DMS79 treated with DMSO at 0.1 percent for 48 hours (cell line): ENCODE results near the gene GJE1.
"Not testable (repeated sequence)": the region's sequence is repeated elsewhere in the genome, so short reads cannot be mapped to it uniquely, and the experiment has no call there.

Experiments used
- DNase-seq: peaks from one replicate; lab custom pipeline; 2025; lab: John Stamatoyannopoulos, UW

Gene GJE1

DNA sequence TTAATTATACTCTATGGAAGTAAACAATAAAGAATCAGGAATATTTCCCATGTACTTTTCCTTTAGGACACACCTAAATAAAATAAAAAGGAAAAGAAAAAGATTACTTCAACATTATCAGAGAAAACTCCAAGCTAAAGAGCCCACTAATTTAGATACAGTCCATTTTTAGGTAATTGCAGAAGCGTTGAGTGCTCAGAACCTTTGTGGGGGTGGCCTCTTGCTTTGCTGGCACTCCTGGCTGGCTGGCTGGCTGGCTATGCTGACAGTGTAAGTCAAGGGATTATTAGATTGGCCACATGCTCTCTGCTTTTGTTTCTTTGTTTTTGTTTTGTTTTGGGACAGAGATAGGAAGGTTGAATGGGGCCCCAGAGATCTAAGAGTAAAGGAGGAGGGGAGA lies at the start of gene GJE1:
Gene GJE1, plus strand, starts transcription at position 301 of the 400 bp plus-strand sequence. CDS start 234 bp downstream, outside the sequence.
- DNase-seq = no peak

- peak; percentile 34 for DNase-seq
These were observed 44.5 kb upstream of the GJE1 start for GRCh38 chr6:142087950-142088857.

GRCh38 chr6:142088858-142089216 lies 43.9 kb upstream of the GJE1 start:
- peak; percentile 16 for DNase-seq

- not testable (repeated sequence) for DNase-seq
These were observed 27.9 kb upstream of the GJE1 start for GRCh38 chr6:142104820-142105219.

- not testable (repeated sequence) for DNase-seq
These were observed 21.9 kb upstream of the GJE1 start for GRCh38 chr6:142110820-142111219.

DNA sequence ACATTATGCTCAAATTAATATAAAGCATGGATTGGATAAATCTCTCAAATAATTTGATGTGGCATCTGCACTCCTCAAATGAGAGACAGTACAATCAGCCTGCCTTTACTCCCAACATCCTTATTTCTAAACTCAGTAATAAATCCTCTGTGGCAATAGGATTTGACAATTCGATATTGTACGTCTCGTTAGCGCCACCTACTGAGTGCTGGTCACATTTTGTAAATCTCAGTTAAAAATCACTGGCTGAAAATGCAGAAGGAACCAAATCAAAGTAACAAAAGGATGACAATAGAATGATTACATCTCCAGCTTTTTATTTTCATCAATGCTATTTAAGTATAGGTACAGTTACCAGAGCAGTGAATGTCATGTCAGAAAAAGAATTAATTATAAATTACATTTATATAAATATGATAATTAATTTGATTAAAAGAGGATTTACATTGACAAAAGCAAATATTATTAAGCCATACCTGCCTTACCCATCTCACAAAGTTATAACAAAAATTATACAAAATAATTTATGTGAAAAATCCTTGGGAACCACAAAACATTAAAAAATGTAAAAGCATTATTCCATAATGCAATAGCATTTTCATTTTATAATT lies 20.2 kb upstream of the GJE1 start:
- peak; percentile 14 for DNase-seq

DNA sequence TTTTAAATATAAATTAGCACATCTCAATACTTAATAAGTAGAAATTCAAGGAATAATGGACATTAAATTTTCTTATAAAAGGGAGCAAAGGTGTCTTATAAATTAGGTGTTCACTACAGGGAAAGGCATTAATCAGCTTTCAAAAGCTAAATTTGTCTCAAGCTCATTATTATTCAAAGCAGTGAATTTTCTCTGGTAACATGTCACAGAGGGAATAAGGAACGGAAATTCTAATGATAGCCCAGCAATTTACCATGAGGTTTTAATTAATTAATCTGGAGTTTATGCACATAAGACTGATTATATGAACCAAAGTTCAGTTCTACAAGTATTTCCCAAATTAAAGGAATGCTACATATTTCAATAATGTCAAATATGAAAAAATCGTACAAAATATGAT lies 15.4 kb upstream of the GJE1 start:
- DNase-seq = no peak

GRCh38 chr6:142118328-142118727 lies 14.4 kb upstream of the GJE1 start:
- DNase-seq = no peak

- DNase-seq = no peak
These were observed 13.8 kb upstream of the GJE1 start for GRCh38 chr6:142118925-142119324.

DNA sequence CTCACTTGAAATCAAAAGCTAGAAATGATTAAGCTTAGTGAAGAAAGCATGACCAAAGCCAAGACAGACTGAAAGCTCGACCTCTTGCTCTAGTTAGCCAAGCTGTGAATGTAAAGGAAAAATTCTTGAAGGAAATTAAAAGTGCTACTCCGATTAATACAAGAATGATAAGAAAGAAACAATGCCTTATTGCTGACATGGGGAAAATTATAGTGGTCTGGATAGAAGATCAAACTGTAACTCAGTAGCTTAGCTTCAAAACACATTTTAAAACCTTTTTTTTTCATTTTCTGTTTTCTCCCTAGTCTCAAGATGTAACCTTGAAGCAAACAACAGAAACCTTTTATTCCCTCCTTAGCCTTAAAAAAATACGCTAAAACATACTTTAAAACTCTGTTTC lies 11.4 kb upstream of the GJE1 start:
- no peak for DNase-seq

DNA sequence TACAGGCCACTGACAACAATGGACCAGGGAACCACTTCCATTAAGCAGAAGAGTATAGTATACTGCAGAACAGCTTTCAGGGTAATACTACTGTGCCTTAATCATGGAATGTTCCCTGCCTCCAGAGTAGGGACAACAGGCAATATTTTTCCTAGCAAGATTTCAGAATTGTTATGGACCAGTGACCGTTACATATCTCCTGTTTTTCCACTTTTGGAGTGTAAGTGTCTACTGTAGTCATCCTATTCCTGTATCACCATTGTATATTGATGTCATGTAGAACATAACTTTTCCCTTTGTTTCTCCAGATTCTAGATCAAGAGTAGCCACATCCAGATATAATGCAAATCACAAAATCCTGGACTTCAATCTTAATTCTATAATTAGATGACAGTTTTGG lies 1.9 kb upstream of the GJE1 start:
- no peak for DNase-seq

- DNase-seq = no peak
These were observed 6.2 kb downstream of the GJE1 start for GRCh38 chr6:142138876-142139275.

GRCh38 chr6:142141531-142141930 lies 8.8 kb downstream of the GJE1 start:
- not testable (repeated sequence) for DNase-seq

DNA sequence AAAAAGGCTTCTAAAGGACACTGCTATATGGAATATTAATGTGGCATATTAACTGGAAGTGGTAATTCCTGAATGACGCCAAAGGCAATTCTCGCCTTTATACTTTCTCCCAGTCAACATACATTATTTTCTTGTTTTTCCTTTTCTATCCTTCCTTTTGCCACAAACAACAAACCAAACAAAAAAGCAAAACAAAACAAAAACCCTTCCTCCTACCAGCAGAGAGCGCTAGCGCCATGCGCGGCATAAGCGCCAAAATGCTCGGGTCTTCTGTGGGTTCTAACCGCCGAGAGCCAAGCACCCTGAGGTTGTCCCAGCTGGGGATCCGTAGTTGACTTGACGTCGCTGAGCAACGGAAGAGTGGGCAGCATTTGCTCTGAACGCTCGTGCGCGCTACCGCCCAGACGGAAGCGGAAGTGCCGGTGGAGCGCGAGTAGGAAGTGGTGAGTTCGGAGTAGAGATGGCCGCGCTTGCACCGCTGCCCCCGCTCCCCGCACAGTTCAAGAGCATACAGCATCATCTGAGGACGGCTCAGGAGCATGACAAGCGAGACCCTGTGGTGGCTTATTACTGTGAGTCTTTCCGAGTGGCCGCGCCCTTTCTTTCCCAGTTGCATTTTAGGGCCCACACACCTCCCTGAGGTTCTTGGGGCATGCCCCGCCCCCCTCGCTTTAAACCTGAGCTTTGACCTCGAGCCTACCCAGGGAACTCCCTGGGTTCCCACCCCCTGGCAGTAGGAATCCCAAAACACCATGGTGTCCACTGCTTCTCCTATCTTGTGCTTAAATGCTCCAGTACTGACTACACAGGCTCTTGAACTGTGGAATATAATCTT lies 14.3 kb downstream of the GJE1 start, which contains the start of the genes NMBR and VTA1:
Gene NMBR, minus strand, starts transcription at position 295 of the 835 bp plus-strand sequence. CDS start 58,464 bp downstream, outside the sequence.
Gene VTA1, plus strand, starts transcription at position 436 of the 835 bp plus-strand sequence. Its CDS starts 25 bp downstream, at position 461.
- DNase-seq = peak; percentile 97

DNA sequence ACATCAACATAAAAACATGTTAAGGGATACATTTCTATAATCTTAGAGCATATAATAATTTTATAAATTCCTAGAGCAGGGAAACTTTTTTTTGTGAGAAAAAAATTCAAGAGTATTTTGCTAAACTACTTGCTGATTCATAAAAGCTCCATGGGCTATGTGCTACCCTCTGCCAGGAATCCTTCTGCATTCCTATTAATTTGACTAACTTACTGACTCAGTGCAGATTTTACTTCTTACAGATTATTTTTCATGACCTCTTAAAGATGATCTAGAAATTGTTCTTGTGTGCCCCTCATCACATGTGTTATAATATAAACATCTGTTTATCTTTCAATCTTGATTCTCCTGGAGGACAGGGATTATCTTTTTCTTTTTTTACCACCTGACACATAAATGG lies 20.0 kb downstream of the GJE1 start:
- no peak for DNase-seq

DNA sequence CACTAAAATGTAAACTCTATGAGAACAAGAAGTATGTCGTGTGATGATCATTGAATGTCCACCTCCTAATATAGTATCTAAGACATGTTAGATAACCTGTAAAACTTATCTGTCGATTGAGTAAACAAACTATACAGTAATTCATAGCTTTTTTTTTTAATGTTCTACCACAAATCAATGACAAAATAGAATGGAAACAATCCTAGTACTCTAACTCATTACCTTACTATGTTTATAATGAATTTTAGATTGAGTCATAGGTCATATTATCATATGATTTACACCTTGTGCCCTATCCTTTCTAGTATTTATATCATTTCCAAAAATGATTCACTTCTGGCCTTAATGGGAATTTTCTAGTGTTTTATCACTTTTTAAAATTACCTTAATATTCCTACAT lies 20.5 kb downstream of the GJE1 start:
- DNase-seq = no peak

- DNase-seq = no peak
These were observed 21.6 kb downstream of the GJE1 start for GRCh38 chr6:142154336-142154735.

GRCh38 chr6:142155091-142155490 lies 22.4 kb downstream of the GJE1 start:
- no peak for DNase-seq

- DNase-seq = no peak
These were observed 23.4 kb downstream of the GJE1 start for GRCh38 chr6:142155895-142156757.

- DNase-seq = not testable (repeated sequence)
These were observed 24.0 kb downstream of the GJE1 start for GRCh38 chr6:142156758-142157068.

GRCh38 chr6:142162780-142163179 lies 30.1 kb downstream of the GJE1 start:
- DNase-seq = no peak
